Hematopoietic multipotent progenitor cell treated with erythropoietin and hydrocortisone succinate and interleukin-3 and kit ligand, for 4 days (in vitro differentiated cells): Measurements from ENCODE around the gene MYRF.

Source experiments
- DNase-seq: peaks from one replicate; pipeline ENCODE4 v3.0.0-alpha.2; 2015

MYRF gene

GRCh38 chr11:61828379-61828628, 75.9 kb downstream of the MYRF start:
- no peak for DNase-seq

GRCh38 chr11:61828629-61829407, 76.4 kb downstream of the MYRF start:
- DNase-seq = peak; percentile 80

GRCh38 chr11:61829806-61830205, 77.4 kb downstream of the MYRF start:
- DNase-seq = no peak

- DNase-seq = no peak
Measured at GRCh38 chr11:61830237-61831105, 78.0 kb downstream of the MYRF start.

- DNase-seq = no peak
Measured at GRCh38 chr11:61832207-61832606, 79.8 kb downstream of the MYRF start.

GRCh38 chr11:61832754-61833153, 80.3 kb downstream of the MYRF start:
- DNase-seq = peak; percentile 62

GRCh38 chr11:61833471-61833870, 81.0 kb downstream of the MYRF start:
- DNase-seq = peak; percentile 52

GRCh38 chr11:61833926-61834277, 81.5 kb downstream of the MYRF start:
- no peak for DNase-seq

- peak; percentile 100 for DNase-seq
Measured at GRCh38 chr11:61834278-61835048, 82.0 kb downstream of the MYRF start.

GRCh38 chr11:61836193-61836592, 83.8 kb downstream of the MYRF start:
- no peak for DNase-seq

- no peak for DNase-seq
Measured at GRCh38 chr11:61837411-61838005, 85.1 kb downstream of the MYRF start.
